ENCODE results near the gene SLC41A3. TPM values are rescaled to one million over a fixed set of nuclear protein-coding genes. Genes with fewer than 3 reads are reported as not detected.
"Not testable (repeated sequence)": the region's sequence is repeated elsewhere in the genome, so short reads cannot be mapped to it uniquely, and the experiment has no call there.

SLC41A3 gene
- total RNA-seq, 2 donors from 2014 or later = 31.1 to 34.0 TPM

DNA sequence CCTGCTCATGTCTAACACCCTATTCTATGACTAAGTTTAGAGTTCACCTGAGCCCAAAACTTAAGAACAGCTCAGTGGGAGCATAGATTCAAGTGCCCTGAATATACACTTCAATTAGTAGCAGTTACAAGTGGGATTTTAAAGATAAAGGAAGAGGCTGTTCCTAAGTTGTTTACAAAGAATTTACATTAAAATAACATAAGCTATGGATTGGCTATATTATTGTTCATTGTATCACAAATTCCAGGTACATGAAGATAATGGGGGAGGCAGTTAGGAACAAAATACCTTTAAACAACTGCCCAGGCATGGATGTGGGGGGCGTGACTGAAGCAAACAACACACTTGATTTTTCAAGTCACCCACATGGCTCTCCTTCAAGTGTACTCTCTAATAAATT lies 62.2 kb downstream of the SLC41A3 start:
- ATAC-seq = no peak
- intact Hi-C loops (cut with DNase I) = no loop called here
- DNase-seq = no peak

DNA sequence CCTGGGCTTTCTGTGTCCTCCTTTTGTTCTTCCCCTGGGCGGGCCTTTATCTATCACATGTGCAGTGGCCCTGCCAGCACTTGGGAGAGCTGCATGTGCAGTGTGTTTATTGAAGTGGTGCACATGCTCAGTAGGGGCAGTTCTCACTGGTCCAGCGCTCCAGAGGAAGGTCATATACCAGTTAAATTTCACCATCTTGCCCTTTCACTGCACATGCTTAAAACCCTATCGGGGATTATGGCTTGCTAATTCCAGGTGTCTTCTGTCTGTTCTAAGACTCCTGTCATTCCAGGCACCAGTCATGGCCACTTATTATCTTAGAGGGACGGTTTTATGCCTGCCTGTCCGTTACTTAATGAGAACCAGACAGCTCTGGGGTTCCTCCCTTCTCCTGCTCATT lies 62.7 kb downstream of the SLC41A3 start:
- intact Hi-C loops (cut with DNase I) = no loop called here
- DNase-seq (no peak), ATAC-seq (no peak)

DNA sequence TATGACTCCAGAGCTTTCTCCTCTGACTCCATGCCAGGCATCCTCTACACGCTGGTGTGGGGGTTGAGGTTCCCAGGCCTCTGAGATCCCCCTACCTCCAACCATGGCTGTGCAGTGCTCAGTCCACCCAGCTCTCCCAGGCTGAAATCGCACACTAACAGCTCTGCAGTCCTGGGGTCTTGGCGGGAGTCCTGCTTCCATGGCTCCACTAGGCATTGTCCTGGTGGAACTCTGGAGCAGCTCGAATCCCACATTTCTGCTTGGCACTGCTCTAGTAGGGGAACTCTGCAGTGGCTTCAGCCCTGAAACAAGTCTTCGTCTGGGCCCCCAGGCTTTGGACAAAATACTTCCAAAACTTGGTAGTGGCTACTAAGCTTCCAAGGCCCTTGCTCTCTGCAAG lies 64.2 kb downstream of the SLC41A3 start:
- intact Hi-C loops (cut with DNase I) = no loop called here
- ATAC-seq (no peak), DNase-seq (no peak)

DNA sequence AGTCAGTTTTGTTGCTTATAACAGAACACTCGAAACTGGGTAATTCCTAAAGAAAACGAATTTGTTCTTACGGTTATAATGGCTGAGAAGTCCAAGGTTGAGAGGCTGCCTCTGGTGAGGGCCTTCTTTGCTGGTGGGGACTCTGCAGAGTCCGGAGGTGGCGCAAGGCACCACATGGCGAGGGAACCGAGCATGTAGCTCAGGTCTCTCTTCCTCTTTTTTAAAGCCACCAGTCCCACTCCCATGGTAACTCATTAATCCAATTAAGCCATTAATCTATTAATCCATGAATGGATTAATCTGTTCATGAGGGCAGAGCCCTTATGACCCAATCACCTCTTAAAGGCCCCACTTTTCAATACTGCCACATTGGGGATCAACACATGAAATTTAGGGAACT lies 64.9 kb downstream of the SLC41A3 start:
- ATAC-seq (no peak), DNase-seq (no peak)
- intact Hi-C loops (cut with DNase I) = no loop called here

DNA sequence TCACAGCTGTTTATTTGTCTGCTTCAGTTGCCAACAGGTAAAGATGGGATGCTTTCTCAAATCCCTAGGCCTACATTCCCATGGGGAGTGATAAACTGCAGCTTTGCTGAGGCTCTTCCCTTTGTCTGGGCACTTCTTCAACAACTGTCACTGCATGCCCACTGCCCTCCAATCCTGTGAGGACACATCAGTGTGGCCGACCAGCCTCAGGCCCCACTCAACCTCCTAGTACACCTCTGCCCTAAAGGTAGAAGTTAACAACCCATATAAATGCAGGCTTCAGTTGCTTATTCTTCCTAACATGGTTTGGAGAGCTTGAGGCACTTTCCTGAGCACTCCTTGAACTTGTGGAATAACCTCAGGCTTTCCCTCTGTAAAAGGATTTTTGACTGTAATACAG lies 65.4 kb downstream of the SLC41A3 start:
- DNase-seq (no peak), ATAC-seq (no peak)
- intact Hi-C loops (cut with DNase I) = no loop called here

DNA sequence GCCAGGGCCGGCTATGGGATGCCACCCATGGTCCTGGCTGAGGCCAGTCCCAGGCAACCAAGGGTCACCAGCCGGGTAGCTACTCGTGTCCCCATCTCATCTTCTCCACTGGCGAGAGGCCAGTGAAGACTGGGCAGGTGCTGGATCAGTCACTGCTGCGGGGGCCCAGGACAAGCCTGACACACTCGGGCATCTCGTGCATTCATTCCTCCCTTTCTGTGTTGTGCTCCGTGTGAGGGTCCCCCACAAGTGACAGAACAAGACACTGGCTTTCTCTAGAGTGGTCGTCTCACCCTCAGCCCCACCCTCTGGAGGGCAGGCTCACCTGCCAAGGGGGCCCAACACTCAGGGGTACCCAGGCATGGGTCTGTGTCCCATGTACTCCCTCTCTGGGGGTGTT lies 66.6 kb downstream of the SLC41A3 start:
- intact Hi-C loops (cut with DNase I) = no loop called here
- DNase-seq = no peak
- no peak for ATAC-seq

DNA sequence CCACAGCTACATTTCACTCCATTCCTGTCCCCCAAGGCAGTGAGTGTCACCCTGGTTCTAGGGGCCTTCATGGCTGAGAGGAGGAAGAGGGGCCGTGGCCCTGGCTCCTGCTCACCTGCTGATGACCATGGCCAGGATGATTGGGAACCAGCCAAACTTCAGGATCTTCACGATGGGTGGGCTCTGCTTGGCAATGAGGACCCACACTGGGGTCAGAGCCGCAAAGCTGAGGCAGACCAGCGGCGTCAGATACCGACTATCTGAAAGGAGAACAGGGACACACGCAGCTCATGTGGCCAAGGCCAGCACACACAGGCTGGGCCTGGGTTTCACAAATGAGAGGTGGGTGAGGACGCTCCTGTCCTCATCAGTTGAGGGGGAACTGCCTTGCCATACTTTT lies 67.3 kb downstream of the SLC41A3 start:
- intact Hi-C loops (cut with DNase I) = no loop called here
- no peak for ATAC-seq
- DNase-seq = no peak

DNA sequence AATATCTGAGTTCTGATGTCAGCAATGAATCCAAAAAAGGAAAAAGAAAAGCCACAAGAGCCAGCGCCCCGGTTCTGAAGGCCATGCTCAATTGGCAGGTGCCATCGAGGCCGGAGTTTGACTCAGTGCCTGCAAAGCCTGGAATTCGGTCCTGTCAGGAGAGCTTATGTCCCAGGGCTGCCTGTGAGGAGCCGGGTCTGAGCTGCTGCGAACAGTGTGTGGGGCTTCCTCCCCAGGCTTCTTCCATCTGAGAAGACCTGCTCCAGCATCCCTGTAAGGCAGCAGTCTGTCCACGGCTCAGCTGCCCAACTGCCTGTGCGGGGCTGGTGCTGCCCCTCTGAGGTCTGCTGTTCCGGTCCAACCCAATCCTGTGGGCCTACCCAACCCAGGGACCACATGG lies 68.8 kb downstream of the SLC41A3 start:
- intact Hi-C loops (cut with DNase I) = no loop called here
- no peak for DNase-seq
- no peak for ATAC-seq

DNA sequence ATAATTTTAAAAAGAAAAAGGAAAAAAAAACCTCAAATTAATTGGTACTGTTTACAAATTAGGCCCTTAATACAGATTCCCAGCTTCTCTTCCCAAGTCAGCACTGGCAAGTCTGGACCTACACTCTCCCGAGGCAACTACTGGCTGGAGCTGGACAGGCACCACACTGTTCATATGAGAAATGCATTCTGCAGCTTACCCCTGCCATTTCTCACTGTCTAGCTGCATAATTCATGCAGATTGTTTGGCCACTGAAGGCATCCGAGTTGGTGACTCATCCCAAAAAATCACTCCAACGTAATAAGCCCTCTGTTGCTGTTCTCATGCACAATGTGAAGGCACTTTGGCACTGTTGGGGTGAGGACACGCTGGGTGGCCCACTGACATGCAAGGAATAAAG lies 69.7 kb downstream of the SLC41A3 start:
- intact Hi-C loops (cut with DNase I) = no loop called here
- DNase-seq (no peak), ATAC-seq (no peak)

DNA sequence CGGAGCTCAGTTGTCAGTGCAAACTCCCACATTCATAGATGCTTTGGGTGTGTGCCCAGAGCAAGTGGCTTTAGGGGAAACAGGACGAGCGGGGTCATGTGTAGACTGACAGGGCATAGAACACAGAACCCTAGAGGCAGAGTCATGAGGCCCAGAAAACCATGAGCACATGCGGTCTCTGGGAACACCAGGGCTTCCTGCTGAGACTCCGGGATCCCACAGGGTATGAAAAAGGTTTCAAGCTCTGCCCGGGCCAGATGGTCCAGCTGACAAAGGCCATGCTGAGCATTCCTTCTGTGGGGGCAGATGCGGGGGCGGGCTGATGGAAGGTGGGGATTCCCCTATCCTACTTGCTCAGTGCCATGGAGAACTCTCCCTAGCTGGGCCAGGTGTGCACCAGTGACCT lies 70.2 kb downstream of the SLC41A3 start:
- ATAC-seq (no peak), DNase-seq (no peak)
- intact Hi-C loops (cut with DNase I) = no loop called here

DNA sequence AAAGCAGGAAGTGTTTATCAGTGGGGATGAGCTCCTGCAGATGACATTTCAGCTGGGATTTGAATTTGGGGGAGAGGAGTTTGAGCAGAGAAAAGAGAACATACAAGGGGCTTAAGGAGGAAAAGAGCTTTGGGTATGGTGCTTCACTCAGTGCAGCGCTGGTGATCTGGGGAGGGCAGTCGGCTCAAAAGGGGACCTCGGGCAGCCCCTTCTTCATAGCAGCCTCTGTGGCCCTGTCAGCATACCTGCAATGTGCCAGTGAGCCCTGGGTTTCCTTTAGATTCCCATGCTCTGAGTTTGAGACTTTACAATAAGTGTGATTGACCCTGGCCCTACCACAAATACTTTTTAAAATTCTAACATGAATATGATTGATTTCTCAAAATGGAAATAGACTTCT lies 74.7 kb downstream of the SLC41A3 start:
- no peak for ATAC-seq
- intact Hi-C loops (cut with DNase I) = no loop called here

DNA sequence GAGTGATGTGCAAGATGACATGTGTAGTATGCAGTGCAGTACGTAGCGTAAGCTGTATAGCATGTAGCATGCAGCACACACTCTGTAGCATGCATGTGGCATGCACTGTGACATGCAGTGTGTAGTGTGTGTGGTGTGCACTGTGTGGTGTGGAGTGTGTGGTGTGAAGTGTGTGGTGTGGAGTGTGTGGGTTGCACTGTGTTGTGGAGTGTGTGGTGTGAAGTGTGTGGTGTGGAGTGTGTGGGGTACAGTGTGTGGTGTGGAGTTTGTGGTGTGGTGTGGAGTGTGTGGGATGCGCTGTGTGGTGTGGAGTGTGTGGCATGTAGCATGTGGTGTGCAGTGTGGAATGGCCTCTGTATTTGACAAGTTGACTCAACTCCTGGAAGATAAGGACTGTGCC lies 75.7 kb downstream of the SLC41A3 start:
- DNase-seq (no peak), ATAC-seq (no peak)
- intact Hi-C loops (cut with DNase I) = no loop called here

More for the DNA sequence above, 74.7 kb downstream of the SLC41A3 start:
- no peak for DNase-seq

DNA sequence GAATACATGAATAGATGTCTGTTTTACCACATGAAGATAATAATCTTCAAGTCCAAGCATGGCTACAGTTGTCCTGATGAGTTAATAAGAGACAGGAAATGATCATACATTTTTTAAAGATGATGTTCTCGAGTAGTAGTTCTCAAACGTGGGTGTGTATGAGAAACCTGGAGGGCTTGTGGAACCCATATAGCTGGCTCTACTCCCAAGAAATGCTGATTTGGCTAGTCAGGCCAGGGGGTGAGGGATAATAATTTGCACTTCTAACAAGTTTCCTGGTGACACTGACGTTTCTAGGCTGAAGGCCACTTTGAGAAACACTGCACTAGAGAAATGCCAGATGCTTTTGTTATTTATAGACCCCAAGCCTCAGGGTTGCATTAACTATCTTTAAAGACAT lies 78.0 kb downstream of the SLC41A3 start:
- DNase-seq = no peak
- peak in 1 of 2 donors; percentile 58 for ATAC-seq

DNA sequence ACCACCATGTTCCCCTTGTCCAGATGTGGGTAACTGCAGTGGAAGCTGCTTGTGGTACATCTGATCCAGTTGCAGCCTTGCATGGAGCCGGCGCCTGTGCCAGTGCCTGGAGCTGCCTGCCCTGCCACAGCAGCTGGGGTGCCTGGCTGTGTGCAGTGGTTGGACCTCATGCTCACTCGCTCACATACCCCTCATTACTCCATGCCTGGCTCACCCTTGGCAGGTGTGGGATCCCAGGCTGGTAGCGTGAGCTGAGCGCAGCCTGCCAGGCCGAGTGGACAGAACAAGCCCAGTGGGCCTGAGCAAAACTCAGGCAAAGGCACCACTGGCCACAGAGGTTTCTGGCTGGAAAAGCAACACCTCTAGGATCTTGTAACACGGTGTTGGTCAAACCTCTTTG lies 79.2 kb downstream of the SLC41A3 start:
- intact Hi-C loops (cut with DNase I) = no loop called here
- DNase-seq (no peak), ATAC-seq (no peak)

More for the DNA sequence above, 78.0 kb downstream of the SLC41A3 start:
- intact Hi-C loops (cut with DNase I) = no loop called here

DNA sequence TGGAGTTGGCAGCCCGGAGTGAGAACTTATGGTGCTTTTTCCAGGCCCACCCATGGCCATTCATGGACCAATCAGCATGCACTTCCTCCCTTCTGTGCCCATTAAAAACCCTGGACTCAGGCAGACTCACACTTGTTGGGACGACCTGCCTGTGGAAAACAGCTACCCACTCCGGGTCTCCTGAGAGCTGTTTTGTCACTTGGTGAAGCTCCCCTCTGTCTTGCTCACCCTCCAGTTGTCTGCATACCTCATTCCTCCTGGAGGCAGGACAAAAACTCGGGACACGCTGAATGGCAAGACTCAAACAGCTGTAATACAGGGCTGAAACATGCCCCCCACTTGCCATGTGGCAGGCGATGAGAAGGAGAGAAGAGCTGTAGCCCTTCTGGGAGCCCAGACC lies 79.7 kb downstream of the SLC41A3 start:
- intact Hi-C loops (cut with DNase I) = no loop called here
- DNase-seq (no peak), ATAC-seq (no peak)

DNA sequence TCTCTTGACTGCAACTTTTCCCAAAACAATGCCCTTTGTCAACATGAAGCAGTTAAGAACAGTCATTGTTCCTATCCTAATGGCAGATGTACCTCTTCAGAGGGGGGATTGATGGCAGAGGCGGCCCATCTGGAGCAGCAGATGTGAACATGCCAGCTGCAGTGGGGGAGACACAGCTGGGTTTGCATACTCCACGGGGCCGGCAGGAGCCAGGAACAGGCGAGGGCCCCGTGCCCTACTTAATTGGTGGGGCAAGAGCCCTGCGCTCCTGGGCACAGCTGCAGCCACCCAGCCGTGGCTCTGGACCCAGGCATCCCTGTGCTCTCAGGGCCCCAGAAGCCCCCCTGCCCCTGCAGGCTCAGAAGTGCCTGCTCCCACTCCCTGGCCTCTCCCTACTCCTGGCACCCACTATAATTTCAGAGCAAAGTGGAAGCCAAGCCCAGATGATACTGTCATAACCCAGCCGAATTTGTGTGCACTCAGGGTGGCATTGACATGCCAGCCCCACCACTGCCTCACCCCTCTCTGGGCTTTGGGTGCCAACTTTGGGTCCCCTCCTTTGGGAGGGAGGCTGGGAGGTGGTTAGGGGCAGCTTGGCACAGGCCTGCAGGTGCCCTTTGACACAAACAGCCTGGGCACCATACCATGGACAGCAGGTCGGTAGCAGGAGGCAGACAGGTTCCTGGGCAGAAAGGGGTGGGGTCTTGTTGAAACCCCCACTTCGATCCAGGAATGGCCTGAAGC lies 80.3 kb downstream of the SLC41A3 start:
- intact Hi-C loops (cut with DNase I) = no loop called here
- ATAC-seq (no peak), DNase-seq (no peak)

DNA sequence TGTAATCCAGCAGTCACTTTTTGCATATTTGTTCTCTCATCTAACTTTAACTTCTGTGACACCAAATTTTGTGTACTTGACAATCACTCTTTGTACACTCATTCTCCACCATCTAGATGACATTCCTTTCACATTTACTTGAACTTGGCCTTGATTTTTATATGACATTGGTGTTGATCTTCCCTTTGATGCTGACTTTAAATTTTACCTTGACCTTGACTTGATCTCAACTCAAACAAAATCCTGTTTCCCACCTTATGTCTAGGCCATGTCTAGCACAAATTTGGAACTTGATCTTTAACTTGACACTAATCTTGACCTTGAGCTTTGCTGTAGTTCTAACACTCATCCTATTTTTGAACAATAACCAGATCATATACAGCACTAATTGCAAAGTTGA lies 81.7 kb downstream of the SLC41A3 start:
- intact Hi-C loops (cut with DNase I) = no loop called here
- ATAC-seq (no peak), DNase-seq (no peak)

DNA sequence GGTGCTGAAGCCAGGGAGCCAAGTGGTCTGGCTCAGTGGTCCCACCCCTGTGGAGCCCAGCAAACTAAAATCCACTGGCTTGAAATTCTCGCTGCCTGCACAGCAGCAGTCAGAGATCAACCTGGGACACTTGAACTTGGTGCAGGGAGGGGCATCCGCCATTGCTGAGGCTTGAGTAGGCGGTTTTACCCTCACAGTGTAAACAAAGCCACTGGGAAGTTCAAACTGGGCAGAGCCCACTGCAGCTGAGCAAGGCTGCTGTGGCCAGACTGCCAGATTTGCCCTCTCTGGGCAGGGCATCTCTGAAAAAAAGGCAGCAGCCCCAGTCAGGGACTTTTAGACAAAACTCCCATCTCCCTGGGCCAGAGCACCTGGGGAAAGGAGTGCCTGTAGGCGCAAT lies 87.2 kb downstream of the SLC41A3 start:
- intact Hi-C loops (cut with DNase I); ATAC-seq; DNase-seq: not testable (repeated sequence)

DNA sequence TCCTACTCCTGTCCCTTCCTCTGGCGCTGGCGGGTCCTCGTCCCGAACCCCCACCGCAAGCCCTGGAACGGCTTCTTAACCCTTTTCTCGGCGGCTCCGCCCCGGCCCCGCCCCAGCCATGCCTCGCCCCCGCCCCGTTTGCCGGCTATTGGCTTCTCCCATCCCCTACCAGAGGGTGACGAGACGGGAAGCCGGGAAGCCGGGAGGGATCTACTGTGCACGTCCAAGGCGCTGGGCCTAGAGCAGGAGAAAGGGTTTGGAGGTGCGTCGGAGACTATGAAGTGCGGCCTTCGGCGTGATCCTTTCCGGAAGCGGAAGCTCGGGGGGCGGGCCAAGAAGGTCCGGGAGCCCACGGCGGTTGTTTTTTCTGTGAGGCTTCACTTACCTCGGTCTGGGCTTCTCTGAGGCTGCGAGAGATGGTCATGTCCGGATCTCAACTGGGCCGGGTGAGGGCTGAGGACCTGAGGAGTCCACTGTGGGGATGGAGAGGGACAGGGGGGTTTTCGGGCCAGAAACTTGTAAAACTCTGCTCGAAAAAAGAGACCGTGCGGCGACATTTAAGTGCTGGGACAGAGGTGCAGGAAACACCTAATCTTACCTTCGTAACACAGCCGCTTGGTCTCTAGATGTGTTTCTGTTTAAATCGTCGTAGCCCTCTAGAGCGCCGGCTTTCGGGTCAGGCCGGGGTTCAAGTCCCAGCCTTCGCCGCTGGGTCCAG lies 93.5 kb downstream of the SLC41A3 start:
- ATAC-seq = peak; percentile 55 to 100

DNA sequence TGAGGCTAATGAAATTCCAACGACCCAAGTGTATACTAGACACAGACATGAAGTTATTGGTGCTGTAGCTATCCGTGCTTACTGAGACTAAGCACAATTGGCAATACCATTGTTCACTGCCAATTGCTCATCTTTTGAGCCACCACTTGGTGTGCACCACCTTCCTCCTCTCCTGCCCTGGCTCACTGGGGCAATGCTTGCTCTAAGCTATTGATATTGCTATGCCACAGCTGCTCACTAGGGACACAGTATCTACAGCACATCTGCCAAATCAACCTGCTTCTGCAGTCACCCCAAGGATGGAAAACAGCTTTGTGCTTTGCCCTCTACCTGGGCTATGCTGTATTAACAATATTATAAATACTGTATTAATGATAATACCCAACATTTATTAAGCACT lies 99.0 kb downstream of the SLC41A3 start:
- DNase-seq; ATAC-seq; intact Hi-C loops (cut with DNase I): not testable (repeated sequence)

More for the DNA sequence above, 93.5 kb downstream of the SLC41A3 start:
- DNase-seq = peak; percentile 89
- intact Hi-C loops (cut with DNase I) = no loop called here

DNA sequence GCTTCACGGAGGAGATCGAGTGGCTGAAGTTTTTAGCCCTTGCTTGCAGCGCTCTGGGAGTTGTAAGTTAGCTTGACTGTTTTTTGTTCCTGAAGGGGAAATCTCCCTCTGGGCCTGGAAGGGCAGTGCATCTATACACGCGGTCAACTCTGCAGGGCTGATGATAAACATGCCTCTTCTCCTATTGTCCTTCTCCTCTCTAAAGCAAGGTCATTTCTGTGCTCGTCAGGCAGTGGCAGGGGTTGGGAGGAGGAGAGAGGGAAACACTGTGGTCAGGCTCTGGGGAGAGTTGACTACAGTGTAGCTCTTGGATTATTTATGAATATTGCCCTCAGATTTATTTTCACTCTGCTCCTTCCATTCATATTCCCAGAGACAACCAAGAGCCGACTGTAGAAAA lies 106.8 kb downstream of the SLC41A3 start:
- not testable (repeated sequence) for DNase-seq
- ATAC-seq = peak; percentile 35 to 38
- intact Hi-C loops (cut with DNase I) = loop anchor here in 1 of 2 donors (10.0 kb wide), 1 partner anchor 108 kb away; the partner anchor contains the start of gene SLC41A3

Data from left cardiac atrium (tissue), 4 donors.